GM21619 (cell line): Measurements from ENCODE around the gene AOC3.
"Not testable (repeated sequence)": the region's sequence is repeated elsewhere in the genome, so short reads cannot be mapped to it uniquely, and the experiment has no call there.

ENCODE experiments used
- ATAC-seq: cut with Tn5 transposase; IDR thresholded peaks from one replicate; pipeline ENCODE4 v1.9.1; 2021; ENCODE audit not compliant: unreplicated experiment

The AOC3 gene

DNA sequence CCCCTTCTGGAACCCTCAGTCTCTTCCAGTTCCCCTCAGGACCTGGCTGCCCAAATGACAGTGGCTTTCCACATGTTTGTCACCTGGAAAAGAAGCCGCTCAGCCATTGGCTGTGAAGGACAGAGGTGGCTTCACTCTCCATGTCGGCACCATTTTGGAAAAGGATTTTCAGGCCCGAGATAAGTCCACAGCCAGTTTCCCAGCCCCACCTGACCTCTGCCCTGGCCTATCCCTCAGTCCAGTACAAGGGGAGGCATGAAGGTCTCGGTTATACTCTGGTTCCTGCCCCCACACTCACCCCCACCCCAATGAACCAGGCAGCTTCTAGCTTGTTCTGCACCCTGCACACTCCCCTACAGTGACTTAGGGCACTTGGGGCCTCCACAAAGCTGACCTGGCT, 15.2 kb downstream of the AOC3 start:
- no peak for ATAC-seq

- ATAC-seq: no peak
These were observed 15.9 kb downstream of the AOC3 start for GRCh38 chr17:42866631-42867575.

GRCh38 chr17:42867694-42868261, 16.8 kb downstream of the AOC3 start:
- ATAC-seq: not testable (repeated sequence)

DNA sequence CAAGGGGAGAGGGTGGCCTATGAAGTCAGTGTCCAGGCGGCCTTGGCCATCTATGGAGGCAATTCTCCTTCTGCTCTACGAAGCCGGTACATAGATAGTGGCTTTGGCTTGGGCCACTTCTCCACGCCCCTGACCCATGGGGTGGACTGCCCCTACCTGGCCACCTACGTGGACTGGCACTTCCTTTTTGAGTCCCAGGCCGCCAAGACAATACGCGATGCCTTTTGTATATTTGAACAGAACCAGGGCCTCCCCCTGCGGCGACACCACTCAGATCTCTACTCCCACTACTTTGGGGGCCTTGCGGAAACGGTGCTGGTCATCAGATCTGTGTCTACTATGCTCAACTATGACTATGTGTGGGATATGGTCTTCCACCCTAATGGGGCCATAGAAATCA, 17.3 kb downstream of the AOC3 start:
- no peak for ATAC-seq

GRCh38 chr17:42871647-42872046, 20.6 kb downstream of the AOC3 start:
- ATAC-seq: no peak

- ATAC-seq: no peak
These were observed 21.4 kb downstream of the AOC3 start for GRCh38 chr17:42872251-42872965.

GRCh38 chr17:42873315-42873714, 22.3 kb downstream of the AOC3 start:
- ATAC-seq: no peak

DNA sequence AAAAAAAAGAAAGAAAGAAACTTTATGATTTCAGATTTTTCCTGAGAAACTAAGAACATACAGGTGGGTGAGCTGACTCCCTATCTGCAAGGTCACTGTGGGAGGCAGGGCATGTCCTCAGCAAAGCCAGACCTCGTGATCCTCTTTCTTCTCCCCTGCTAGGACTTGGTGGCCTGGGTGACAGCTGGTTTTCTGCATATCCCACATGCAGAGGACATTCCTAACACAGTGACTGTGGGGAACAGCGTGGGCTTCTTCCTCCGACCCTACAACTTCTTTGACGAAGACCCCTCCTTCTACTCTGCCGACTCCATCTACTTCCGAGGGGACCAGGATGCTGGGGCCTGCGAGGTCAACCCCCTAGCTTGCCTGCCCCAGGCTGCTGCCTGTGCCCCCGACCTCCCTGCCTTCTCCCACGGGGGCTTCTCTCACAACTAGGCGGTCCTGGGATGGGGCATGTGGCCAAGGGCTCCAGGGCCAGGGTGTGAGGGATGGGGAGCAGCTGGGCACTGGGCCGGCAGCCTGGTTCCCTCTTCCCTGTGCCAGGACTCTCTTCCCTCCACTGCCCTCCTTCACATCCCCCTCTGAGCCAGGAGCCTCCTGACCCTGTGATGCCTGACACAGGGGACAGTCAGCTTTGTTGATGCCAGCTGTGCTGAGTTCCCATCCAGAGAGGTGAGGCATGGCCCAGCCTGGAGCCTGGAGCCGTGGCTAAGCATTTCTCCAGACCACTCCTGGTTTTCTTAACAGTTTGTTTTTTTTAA, 23.1 kb downstream of the AOC3 start:
- not testable (repeated sequence) for ATAC-seq

DNA sequence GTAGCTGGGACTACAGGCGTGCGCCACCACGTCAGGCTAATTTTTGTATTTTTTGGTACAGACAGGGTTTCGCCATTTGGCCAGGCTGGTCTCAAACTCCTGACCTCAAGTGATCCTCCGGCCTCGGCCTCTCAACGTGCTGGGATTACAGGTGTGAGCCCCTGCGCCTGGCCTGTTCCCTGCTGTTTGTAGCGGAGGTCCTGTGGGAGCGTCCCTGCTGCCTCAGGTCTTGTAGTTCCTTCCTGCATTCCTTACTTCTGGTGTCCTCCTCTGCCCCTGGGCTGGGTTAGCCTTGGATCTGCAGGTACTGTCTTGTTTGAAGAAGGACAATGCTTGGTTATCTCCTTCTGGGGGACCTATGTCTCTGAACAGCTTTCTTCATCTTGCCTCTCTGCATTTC, 26.0 kb downstream of the AOC3 start:
- ATAC-seq: no peak

DNA sequence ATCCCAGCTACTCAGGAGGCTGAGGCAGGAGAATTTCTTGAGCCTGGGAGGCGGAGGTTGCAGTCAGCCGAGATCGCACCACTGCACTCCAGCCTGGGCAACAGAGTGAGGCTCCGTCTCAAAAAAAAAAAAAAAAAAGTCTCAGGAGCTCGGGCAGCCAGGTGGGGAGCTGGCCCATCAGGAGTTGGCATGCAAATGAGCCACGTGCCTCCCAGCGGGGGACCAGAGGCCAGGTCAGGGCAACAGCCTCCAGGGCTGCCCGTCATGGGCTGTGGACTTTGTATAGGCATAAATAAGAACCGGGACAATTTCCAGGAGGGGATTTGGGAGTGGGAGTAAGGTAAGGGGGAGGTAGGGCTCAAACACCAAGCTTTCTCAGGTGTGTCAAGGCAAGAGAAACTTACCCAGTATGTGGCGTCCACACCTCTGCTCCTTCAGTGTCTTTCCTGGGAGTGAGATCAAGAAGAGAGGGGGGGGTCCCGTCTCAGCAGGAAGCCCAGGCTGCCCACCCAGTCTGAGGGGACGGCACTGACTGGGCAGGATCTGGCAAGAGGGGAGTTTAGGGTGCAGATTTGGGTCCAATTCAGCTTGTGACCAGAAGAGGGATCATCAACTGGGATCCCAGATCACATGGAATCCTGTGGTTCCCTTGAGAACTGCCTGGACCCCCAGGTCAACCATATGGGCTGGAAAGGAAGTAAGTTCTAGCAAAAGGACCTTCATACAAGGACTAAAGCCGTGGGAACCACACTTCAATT, 27.3 kb downstream of the AOC3 start:
- no peak for ATAC-seq

DNA sequence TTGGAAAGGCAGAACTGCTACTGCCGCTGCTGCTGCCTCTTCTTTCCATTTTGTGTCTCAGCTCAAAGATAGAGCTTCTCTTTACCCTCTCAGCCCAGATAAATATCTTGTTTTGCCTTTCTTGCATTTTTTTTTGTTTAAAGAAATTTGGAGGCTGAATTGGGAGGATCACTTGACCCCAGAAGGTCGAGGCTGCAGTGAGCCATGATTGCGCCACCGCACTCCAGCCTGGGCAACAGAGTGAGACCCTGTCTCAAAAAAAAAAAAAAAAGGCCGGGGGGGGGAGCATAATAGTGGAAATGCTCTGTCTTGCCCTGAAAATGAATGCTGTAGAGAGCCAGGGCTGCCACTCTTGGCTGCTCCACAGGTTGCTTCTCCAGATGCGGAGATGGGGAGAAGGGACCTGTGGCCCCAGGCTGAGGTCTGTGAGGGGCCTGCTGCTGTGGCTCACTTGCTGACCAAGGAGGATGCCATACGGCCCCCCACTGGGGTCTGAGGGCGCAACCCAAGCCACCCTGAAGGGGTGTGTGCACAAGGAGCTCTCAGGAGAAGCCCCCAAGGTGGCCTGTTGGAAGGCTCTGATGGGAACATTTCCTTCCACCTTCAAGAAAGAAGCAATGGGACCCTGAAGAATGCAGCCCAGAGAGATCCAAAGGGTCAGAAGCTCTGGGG, 28.1 kb downstream of the AOC3 start:
- no peak for ATAC-seq

- no peak for ATAC-seq
These were observed 28.6 kb downstream of the AOC3 start for GRCh38 chr17:42879596-42879985.

DNA sequence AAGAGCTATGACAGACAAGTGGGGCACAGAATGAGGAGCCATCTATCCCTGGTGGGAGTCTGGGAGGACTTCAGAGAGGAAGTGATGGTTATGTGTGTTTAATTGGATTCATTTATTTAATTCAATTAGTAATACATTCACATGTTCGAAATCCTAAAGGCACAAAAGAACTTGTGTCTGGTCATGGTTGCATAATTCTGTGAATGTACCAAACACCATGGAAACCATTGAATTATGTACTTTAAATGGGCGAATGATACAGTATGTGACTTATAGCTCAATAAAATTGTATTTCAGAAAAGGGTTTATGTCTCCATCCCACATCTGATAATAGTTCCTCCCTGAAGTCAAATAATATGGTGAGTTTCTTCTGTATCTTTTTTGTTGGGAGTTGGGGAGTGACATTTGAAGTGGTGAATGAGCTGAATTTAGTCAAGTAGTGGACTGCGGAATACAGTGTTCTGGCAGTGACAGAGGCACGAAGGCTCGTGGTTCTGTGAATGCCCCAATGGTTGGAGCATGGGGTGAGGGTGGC, 29.8 kb downstream of the AOC3 start:
- no peak for ATAC-seq

DNA sequence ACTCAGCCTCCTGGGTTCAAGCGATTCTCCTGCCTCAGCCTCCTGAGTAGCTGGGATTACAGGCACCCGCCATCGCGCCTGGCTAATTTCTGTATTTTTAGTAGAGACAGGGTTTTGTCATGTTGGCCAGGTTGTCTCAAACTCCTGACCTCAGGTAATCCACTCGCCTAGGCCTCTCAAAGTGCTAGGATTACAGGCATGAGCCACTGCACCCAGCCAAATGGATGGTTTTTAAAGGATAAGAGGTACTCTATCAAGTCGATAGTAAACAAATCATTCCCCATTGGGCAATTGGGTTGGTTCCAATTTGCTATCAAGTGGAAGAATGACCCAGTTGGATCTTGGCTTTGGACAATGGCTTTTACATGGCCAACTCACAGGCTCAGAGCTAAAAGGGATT, 30.7 kb downstream of the AOC3 start:
- ATAC-seq: not testable (repeated sequence)

- no peak for ATAC-seq
These were observed 31.2 kb downstream of the AOC3 start for GRCh38 chr17:42882166-42882565.

DNA sequence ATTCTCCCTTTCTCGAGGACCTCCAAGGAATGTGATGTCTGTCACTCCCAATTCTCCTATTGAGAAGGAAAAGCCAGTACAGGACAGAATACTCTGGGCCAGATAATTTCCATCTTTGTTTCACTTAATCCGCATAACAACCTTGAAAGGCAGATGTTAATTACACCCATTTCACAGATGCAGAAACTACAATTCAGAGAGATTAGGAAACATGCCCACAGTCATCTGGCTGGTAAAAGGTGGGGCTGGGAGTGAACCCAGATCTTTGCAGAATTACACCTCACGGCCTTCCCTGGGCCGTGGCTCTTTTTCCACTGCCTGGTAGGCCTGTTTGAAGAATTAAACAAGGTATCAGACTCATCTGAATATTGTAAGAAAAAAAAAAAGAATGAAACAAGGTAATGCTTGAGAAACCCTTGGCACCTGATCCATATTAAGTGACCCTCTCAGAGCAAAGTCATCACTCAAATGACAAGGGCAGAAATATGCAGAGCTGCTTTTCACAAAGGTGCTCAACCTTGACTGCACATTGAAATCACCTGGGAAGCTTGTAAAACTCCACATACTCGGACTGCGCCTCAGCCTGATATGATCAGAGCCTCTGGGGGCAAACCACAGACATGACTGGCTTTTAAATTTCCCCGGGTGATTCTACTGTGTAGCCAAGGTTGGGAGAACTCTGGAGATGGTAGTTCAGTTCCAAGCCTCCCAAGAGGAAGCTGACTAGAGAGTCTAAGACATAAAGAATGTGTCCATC, 33.0 kb downstream of the AOC3 start:
- ATAC-seq: no peak

GRCh38 chr17:42885806-42886205, 34.8 kb downstream of the AOC3 start:
- not testable (repeated sequence) for ATAC-seq

DNA sequence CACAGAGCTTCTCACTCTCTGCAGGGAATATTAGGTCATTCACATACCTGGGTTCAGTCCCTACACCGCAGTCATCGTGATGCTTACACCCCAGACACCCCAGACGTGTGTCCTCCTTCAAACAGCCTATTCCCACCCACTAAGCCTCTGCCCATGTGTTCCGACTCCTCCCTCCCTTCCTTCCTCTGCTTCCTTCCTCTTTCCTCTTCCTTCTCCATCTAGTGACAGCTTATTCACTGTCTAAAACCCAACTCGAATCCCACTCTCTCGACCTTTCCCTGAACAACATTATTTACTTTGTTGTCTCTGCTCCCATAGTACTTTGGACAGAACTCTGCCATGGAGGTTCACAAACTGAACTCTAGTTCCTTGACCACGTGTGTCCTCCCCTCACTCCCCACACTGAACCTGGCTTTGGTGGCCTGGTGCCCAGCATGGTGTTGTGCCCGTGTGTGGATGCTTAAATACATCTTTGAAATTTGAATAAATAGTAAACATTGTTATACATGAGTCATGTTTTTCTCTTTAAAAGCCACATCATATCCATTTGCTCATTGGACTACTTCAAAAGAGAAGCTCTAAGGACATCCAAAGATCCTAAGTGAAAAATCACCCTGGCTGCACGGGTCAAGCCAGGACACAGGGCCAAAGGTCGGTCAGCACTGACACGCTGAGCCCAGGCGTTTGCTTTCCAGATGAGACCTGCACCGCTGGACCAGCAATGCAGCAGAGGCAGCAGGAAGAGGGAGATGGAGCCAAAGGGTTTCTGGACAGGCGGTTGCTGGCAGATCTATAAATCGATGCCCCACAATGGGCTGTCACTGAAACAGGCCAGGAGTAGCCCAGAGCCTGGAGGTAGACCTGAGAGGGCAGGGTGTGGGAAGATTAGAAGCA, 35.5 kb downstream of the AOC3 start:
- no peak for ATAC-seq
